ENCODE measurements around the gene KRTAP4-5. TPM values are rescaled to one million over a fixed set of nuclear protein-coding genes. Genes with fewer than 3 reads are reported as not detected.
"Not testable (repeated sequence)": the region's sequence is repeated elsewhere in the genome, so short reads cannot be mapped to it uniquely, and the experiment has no call there.

The KRTAP4-5 gene
- total RNA-seq, 1 donor from 2014 or later = not detected

DNA sequence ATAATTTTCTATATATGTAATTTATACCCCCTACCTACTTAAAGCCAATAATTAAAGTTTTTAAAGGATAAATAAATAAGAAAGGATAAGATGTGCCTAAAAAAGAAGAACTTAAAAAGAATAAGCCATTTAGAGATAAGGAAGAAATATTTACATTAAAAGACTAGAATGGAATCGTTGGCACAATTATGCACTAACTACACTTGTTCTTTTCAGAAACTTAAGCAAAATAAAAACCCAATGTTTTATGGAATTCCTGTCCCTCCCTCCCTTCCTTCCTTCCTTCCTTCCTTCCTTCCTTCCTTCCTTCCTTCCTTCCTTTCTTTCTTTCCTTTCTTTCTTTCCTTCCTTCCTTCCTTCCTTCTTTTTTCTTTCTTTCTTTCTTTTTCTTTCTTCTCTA is 4.8 kb downstream of the KRTAP4-5 start:
- no peaks in the 10 kb centered on the region for H3K36me3 ChIP-seq (ENCODE audit: control insufficient read depth, insufficient read depth, low read length)
- TF ChIP-seq, protein P1, sequence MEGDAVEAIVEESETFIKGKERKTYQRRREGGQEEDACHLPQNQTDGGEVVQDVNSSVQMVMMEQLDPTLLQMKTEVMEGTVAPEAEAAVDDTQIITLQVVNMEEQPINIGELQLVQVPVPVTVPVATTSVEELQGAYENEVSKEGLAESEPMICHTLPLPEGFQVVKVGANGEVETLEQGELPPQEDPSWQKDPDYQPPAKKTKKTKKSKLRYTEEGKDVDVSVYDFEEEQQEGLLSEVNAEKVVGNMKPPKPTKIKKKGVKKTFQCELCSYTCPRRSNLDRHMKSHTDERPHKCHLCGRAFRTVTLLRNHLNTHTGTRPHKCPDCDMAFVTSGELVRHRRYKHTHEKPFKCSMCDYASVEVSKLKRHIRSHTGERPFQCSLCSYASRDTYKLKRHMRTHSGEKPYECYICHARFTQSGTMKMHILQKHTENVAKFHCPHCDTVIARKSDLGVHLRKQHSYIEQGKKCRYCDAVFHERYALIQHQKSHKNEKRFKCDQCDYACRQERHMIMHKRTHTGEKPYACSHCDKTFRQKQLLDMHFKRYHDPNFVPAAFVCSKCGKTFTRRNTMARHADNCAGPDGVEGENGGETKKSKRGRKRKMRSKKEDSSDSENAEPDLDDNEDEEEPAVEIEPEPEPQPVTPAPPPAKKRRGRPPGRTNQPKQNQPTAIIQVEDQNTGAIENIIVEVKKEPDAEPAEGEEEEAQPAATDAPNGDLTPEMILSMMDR (IDR thresholded peaks at IDR 0.05; ENCODE audit: insufficient read depth, low read length, severe bottlenecking) = no peak
- H3K27me3 ChIP-seq (ENCODE audit: control insufficient read depth, insufficient read depth, low read length) = no peaks in the 10 kb centered on the region
- DNase-seq (ENCODE audit: low read depth) (no peak), FAIRE-seq (no peak)
- H3K4me3 ChIP-seq (ENCODE audit: low read depth, low read length) = no peak overlapping the region

DNA sequence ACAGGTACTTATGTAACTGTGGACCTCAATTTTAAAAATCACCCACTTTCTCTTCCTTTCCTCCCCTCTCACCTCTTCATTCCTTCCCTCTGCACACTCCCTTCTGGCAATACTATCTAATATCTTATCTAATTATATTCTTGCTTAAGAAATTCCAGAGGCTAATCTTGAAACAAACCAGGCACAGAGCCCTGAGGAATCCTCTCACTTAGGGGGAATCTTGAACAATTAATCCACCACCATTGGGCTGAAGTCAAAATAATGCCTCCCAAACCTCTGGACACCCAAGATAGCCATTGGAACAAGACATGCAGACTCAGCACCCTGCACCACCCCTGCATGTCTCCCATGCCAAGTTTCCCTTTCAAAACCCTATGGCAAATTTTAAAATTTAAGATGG is 8.3 kb downstream of the KRTAP4-5 start:
- FAIRE-seq = no peak

DNA sequence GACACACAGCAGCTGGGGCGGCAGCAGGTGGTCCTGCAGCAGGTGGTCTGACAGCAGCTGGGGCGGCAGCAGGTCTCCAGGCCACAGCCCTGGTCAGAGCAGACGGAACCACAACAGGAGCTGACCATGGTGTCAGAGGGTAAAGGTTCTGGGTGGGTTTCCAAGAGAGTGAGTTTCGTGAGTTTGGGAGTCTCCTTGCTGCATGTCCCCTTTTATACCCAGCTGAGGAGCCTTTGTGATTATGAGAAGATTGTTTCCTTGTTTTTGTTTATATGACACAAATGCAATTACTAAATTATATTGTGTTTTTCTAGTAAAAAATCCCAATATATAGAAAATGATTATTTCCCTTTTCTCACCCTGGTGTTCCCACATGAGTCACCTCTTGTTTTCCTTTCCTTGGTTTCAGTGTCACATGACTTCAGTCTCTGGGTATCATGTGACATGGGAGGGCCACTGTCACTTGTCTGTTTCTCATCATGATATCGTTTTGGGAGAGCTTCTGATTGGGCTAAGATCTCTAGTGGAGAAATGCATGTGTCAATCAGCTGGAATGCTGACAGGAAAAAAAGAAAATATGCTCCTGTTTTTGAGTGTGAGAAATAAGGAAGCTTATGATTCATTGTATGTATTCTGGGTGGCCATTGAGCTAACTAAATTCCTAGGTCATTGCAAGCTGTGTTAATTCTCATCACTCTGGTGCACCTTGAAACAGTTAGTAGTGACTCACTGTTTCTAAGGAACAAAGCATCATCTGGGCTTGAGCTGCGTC is 9.1 kb downstream of the KRTAP4-5 start, which contains the start of gene KRTAP4-6:
Gene KRTAP4-6, minus strand, starts transcription at position 185 of the 772 bp plus-strand sequence. Its CDS starts 57 bp downstream, at position 128.
- FAIRE-seq (peak; percentile 88), DNase-seq (ENCODE audit: low read depth) (peak; percentile 98)

More for the DNA sequence above, 8.3 kb downstream of the KRTAP4-5 start:
- H3K27me3 ChIP-seq (ENCODE audit: control insufficient read depth, insufficient read depth, low read length) = no peaks in the 10 kb centered on the region
- H3K4me3 ChIP-seq (ENCODE audit: low read depth, low read length) = no peak overlapping the region
- DNase-seq (ENCODE audit: low read depth) = no peak
- no peaks in the 10 kb centered on the region for H3K36me3 ChIP-seq (ENCODE audit: control insufficient read depth, insufficient read depth, low read length)
- TF ChIP-seq, protein P1 (IDR thresholded peaks at IDR 0.05; ENCODE audit: insufficient read depth, low read length, severe bottlenecking) = no peak

DNA sequence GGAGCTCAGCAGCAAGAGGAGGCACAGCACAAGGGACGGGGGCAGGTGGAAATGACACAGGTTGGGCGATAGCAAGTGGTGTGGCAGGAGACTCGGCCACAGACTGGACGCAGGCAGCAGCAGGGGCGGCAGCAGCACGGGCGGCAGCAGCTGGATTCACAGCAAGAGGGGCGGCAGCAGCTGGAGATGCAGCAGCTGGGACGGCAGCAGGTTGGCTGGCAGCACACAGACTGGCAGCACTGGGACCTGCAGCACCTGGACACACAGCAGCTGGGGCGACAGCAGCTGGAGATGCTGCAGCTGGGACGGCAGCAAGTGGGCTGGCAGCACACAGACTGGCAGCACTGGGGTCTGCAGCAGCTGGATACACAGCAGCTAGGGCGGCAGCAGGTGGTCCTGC is 9.8 kb downstream of the KRTAP4-5 start:
- not testable (repeated sequence) for H3K36me3 ChIP-seq (ENCODE audit: control insufficient read depth, insufficient read depth, low read length); H3K27me3 ChIP-seq (ENCODE audit: control insufficient read depth, insufficient read depth, low read length); DNase-seq (ENCODE audit: low read depth); H3K4me3 ChIP-seq (ENCODE audit: low read depth, low read length); FAIRE-seq

More for the DNA sequence above, 9.1 kb downstream of the KRTAP4-5 start, which contains the start of gene KRTAP4-6:
- H3K27me3 ChIP-seq (ENCODE audit: control insufficient read depth, insufficient read depth, low read length) = no peaks in the 10 kb centered on the region
- H3K36me3 ChIP-seq (ENCODE audit: control insufficient read depth, insufficient read depth, low read length) = no peaks in the 10 kb centered on the region
- no peak within 1 kb of the TSS for H3K4me3 ChIP-seq (ENCODE audit: low read depth, low read length)
- TF ChIP-seq, protein P1 (IDR thresholded peaks at IDR 0.05; ENCODE audit: insufficient read depth, low read length, severe bottlenecking) = no peak

DNA sequence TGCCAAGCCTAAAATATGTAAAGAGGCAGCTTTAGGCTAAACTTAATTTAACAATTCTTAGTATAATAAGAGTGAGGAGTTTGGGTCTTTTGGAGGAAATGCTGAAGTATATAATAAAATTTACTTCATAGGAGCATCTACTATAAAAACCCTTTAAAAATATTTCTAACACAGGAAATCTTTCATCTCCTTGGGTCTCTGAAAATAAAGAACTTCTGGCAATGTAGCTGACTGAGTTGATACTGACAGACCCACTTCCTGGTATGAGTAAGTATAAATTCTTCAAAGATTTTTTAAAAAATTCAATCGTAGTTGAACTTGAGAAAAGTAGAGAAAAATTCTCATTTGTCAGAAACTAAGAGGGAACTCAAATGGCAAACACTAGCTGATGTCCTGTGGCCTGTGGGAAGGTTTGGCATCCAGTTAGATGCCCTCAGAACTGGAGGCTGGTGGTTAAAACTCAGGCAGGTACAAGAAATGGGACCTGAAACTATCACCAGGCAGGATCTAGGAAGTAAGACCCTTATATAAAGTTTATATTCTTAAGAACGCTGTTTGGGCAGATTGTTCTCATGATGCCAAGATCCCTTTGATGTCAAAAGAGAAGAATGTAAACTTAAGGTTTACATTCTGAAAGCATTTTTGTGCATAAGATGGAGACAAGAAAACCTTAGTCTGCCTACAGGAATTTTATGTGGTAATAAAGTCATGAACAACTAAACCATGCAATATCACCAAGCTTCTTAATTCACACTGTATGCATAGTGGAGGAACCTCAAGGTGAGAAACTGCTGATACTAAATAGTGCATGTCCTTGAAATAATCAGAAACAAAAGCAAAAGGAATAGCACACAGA is 15.5 kb downstream of the KRTAP4-5 start:
- Histone ChIP-seq H3K36me3 (ENCODE audit: control insufficient read depth, insufficient read depth, low read length) (no peaks in the 10 kb centered on the region), H3K4me3 (ENCODE audit: low read depth, low read length) (no peak overlapping the region), H3K27me3 (ENCODE audit: control insufficient read depth, insufficient read depth, low read length) (no peaks in the 10 kb centered on the region)
- TF ChIP-seq, protein P1 (IDR thresholded peaks at IDR 0.05; ENCODE audit: insufficient read depth, low read length, severe bottlenecking) = no peak
- DNase-seq (ENCODE audit: low read depth) = peak; percentile 30
- no peak for FAIRE-seq

DNA sequence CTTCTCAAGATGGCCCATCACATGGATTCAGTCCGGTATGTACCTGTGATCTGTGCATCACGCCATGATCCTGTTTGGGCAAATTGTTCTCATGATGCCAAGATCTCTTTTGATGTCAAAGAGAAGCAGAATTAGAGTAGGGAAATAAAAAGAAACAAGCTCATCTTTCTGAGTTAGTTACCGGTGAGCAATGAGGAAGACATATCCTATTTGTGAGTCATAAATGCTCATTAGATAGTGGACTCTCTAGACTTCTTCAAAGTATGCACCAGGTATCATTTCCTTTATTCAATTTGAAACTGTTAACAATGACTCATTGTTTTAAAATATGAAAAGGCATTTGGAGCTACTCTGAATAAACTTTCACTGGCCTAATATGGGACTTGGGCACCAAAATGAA is 17.6 kb downstream of the KRTAP4-5 start:
- FAIRE-seq (no peak), DNase-seq (ENCODE audit: low read depth) (peak; percentile 93)
- Histone ChIP-seq H3K4me3 (ENCODE audit: low read depth, low read length) (no peak overlapping the region), H3K27me3 (ENCODE audit: control insufficient read depth, insufficient read depth, low read length) (no peaks in the 10 kb centered on the region), H3K36me3 (ENCODE audit: control insufficient read depth, insufficient read depth, low read length) (no peaks in the 10 kb centered on the region)
- TF ChIP-seq, protein P1 (IDR thresholded peaks at IDR 0.05; ENCODE audit: insufficient read depth, low read length, severe bottlenecking) = no peak

Data from bronchial epithelial cell (primary cell).